ENCODE data around the gene PARP15.

DNA sequence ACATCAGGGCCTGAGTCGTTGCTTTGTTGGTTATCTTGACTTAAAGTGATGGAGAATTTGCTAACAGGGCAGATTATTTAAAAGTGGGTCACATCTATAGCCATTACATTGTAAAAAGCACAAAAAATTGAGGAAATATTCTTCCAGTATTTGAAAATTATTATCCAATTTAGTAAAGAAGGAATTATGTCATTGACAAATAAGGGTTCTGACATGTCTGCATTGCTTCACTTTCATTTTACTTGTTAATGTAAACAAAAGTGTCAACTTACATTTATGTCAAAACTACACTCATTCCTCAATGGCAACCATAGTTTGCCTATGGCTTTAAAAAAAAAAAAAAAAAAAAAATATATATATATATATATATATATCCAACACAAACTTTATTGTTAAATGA is 99.8 kb downstream of the PARP15 start:
- no peak for TF ChIP-seq ZNF274 (IDR thresholded peaks at IDR 0.05; ENCODE audit: low read depth, low read length)
- TF ChIP-seq YY1 (IDR thresholded peaks at IDR 0.05; ENCODE audit: insufficient read depth, insufficient read length): no peak

All from NT2/D1 (cell line).